Forelimb muscle (tissue), 1 donor: ENCODE measurements around the gene MYNN. TPM values are rescaled to one million over a fixed set of nuclear protein-coding genes. Genes with fewer than 3 reads are reported as not detected.
A peak's percentile ranks its signal among the peaks of the same experiment; 100 is the strongest.
"Not testable (repeated sequence)": the region's sequence is repeated elsewhere in the genome, so short reads cannot be mapped to it uniquely, and the experiment has no call there.

Experiments
- DNase-seq: peaks from one replicate; pipeline ENCODE4 v3.0.0-alpha.2; 2013; ENCODE audit warnings: low read depth
- polyA plus RNA-seq: library from polyadenylated mRNA; unstranded; fragments of 120-200 nt; gene quantifications from one replicate; pipeline ENCODE4 v1.2.1, GENCODE V29; 2013; ENCODE audit not compliant: insufficient read length

MYNN gene
- 18.7 TPM for polyA plus RNA-seq

DNA sequence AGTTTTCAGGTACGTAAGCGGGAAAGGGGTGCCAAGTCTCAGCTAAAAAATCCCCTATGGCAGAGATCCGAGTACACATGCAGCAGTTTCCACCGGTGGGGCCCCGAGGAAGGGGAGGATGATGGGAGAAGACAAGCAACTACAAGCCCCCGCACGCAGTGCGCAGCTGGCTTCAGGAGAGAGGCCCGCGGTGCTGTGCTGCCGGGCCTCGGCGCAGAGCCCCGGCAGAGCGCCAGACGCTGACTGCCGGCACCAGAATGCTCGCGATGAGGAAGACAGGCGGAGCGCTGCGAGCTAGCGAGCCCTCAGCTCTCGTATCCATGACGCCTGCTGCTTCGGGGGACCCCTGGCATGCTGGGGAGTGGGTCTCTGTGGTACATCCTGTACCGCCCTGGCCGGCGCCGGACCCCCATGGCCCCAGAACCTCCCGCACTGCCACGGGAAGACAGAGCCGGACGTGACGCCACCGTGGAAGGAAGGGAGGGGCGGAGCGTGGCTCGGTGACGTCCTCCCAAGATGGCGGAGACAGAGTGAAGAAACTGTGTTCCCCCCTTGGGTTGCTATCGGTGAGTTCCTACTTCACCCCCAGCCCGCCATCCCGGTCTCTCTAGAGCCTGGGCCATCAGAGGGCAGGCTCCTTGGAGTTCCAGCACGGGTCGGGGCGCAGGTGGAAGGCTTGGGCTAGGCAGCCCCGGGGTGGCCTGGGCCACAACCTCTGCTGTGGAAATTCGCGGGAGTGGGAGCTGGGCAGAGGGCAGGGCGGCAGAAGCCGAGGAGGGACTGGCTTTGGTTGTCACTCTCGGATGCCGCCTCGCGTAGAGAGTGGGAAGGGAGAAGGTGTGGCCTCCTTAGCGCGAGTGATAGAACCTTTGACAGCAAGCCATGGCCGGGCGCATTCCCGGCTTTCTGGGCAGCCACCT lies at the start of gene MYNN:
MYNN (plus strand) TSS at position 500 of the 920 bp plus-strand sequence. CDS start 900 bp downstream, outside the sequence.
- DNase-seq: peak; percentile 81

DNA sequence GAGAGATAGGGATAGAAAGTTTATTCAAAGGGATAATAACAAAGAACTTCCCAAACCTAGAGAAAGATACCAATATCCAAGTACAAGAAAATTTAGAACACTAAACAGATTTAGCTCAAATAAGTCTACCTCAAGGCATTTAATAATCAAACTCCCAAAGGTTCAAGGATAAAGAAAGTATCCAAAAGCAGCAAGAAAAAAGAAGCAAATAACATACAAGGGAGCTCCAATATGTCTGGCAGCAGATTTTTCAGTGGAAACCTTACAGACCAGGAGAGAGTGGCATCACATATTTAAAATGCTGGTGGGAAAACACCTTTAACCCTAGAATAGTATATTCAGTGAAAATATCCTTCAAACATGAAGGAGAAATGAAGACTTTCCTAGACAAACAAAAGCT lies 41.3 kb upstream of the MYNN start:
- not testable (repeated sequence) for DNase-seq

DNA sequence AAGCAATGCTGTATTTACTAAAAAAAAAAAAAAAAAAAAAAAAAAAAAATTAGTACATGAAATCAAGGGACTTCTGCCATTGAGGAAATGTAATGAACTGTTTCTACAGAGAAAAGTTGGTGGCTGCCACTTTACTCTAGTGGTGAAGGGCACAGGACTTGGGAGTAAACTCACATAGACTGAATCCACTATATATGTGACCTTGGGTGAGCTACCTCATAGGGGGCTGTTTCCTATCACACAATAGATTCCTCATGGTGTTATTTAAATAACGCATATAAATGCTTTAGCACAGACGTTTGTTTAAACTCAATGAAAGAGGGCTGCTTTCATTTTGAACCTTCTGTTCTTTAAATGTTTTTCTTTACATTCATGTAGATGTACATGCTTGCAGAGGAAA lies 34.1 kb upstream of the MYNN start:
- DNase-seq: no peak

DNA sequence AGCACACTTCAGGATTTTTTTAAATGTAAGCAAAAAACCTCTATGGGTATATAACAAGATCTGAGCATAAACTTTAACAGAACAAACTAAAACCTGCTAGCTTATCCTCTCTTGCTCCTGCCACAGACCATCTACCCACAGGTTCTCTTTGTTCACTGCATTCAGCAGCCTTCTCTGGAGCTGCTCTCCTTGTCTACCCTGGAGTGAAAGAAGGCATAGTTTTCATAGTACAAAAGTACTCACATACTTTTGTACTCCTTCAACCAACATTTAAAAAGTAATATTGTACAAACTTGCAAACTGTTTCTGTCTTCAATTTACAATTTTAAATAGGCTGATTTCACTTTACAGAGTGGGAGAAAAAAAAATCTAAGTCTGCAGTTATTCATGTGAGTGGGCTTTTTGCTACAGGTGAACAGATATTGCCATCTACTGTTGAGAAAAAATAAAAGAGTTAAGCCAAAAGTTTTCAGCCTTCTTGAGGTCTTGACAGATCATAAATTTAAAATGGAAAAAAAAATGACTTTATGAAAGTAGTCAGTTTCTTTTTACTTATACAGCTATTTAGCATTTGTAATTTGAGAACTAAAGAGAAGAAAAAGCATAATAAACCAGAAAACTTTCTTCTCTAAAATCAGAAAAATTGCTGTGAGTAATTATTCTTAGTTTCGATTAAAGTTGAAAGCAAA lies 28.7 kb upstream of the MYNN start:
- DNase-seq: no peak

DNA sequence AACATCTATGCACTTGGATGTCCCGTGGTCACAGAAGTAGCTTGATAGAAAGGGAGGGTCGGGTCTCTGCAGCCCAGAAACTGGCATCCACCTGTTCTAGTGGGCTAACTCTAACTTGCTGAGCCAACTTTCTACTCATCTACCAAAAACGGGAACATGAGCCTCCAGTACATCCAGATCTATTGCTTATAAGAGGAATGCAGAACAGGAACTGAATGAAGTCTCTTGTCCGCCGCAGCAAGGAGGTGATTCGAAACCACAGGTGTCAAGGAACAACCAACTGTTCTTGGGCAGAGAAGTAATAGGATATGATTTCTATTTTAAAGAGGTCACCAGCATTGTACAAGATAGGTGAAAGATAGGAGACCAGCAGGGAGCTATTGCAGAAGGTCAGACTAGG lies 26.3 kb upstream of the MYNN start:
- DNase-seq: no peak

DNA sequence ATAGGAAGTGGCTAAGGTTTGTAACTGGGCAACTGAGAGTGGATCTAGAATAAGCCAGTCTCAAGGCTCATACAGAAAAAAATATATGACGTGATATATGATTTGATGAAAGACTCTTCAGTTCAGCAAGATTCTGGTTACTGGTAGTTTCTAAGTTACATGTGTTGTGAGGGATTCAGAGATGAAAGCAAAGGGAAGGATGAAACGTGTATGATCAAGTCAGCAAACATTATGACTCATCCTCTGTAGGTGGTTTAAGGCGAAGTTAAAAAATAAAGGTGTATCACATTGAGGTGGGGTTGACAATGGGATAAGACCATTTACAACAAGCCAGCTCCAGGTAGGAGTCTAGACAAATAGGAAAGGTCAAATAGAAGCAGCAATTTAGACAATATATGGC lies 24.5 kb upstream of the MYNN start:
- no peak for DNase-seq

DNA sequence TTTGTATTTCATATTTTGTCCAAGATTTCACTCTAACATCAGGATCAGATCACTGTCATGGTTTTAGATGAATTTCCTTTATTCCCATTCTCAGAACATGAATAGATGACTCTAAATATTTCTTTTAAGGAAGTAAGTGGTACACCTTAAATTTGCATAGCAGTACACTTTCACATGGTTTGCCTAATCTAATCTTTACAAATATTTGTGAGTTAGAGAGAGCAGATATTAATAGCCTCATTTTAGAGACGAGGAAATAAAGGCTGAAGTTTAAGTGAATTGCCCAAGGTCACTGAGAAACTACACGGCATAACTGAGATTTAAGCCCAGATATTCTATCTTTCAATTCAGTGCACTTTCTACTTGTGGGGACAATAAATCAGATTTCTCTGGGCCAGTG lies 22.5 kb upstream of the MYNN start:
- no peak for DNase-seq

DNA sequence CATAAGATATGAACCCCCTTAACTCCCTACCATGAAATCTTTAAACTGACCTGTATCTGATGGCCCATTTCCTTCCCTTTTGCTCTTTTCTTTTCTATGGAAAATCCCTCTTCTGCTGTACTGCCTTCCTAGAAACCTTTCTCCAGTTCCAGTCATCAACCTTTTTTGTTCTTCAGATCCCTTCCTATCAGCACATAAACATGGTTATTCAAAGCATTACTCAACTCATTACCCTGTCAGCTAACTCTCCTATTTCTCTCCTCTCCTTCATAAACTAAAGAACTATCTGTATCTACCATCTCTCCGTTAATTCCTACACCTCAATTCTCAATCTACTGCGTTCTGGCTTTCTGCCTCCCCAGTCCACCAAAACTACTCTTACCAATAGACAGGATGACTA lies 21.3 kb upstream of the MYNN start:
- no peak for DNase-seq

DNA sequence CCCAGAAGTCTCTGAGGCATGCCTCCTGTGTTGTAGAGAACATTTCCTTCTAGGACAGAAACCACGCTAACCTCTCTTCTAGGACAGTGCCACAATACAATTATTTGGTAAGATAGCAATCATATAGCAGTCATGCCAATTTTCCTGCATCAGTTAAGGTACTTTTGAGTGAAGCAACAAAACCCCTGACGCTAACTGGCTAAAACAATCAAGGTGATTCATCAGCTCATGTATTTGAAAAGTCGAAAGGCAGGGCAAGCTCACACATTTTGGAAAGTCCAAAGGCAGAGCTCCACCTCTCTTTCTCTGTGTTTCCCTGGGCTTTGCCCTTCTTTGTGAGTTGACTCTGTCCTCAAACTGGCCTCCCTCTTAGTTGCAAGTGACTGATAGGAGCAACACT lies 18.5 kb upstream of the MYNN start:
- DNase-seq: no peak

DNA sequence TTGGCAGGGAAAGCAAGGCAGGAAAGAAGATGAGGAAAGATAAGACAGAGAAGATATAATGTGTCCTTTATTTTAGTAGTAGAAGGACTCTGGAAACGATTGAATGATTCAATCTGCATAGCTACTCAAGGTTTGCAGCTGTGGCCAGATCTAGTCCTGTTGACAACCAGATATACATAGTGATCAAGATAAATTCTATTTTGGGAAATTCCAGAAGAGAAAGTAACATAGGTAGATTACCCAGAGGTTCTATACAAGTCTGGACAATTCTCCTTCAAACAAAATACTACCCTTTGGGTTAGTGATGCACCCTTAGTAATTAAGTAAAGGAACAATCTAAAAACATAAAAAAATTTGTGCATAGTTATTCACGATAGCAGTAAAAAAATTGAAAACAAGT lies 17.7 kb upstream of the MYNN start:
- no peak for DNase-seq

DNA sequence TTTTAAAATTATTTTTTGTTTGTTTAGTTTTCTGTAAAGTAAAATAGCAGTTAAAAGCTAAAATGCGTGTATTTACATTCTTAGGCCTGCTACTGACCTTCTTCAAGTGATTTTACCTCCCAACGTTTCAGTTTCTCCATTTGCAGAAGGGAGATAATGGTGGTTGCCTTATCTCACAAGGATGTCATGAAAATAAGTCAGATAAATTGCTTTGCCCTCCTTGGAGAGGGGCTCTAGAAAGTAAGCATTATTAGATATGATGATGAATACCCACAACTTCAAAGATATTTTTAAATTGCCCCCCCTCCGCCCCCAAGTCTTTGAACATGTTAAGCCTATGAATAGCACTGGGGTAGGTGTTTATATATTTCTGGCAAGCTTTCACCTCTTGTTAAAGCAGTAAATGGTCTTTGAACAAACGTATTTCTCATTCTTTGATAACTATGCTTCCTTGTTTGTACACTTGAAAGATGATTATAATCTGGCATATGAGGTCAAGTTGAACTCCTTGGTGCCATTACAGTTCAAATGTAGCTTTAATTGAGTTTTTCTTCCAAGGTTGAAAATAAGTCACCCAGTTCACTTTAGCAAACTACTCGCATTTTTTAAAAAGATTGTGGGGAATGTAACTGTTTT lies 14.7 kb upstream of the MYNN start:
- no peak for DNase-seq

DNA sequence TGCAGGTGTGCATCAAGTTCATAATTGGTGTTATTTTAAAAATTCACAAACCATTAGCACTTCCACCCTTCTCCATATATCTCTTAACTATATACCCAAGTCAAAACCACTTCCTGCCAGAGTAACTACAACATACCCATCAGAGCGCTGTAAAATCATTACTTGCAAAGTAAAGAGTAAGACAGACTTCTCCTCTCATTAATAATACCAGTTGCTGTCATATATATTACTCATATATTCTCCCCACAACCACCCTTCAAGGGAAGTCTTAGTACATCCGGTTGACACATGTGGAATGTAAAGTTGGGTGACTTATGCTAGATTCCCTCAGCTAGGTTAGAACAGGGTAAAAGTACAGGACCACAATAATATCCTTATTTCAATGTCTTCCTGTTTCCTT lies 13.9 kb upstream of the MYNN start:
- no peak for DNase-seq

DNA sequence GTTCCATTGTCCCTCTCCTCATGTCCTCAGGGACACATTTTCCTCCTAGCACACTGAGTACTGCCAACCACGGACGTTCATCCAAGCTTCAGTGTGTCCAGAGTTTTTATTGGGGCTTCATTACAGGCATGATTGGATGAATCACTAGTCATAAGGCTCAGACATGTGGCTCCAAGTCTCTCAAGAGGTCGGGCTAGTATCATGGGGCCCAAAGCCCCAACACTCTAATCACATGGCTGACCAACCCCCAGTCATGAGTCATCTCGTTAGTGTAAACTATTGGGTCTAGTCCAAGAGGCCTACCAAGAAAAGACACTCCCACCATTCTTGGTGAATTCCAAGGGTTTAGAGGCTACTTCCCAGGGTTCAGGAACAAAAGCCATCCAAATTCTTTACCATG lies 12.7 kb upstream of the MYNN start:
- no peak for DNase-seq

DNA sequence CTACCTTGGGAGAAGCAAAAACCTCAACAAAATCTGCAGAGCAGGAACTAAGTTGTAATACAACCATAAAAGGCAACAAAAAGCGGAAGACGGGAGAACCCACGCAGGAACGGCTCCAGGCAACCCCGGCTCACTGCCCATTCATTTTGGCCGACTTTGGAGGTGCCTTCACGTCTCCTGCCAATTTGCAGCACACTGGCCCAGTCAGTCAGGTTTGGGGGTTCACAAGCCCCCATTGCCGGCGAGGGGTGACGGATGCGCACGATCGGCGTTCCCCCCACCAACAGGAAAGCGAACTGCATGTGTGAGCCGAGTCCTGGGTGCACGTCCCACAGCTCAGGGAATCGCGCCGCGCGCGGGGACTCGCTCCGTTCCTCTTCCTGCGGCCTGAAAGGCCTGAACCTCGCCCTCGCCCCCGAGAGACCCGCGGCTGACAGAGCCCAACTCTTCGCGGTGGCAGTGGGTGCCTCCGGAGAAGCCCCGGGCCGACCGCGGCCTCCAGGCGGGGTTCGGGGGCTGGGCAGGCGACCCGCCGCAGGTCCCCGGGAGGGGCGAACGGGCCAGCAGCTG lies 8.8 kb upstream of the MYNN start:
- DNase-seq: no peak

DNA sequence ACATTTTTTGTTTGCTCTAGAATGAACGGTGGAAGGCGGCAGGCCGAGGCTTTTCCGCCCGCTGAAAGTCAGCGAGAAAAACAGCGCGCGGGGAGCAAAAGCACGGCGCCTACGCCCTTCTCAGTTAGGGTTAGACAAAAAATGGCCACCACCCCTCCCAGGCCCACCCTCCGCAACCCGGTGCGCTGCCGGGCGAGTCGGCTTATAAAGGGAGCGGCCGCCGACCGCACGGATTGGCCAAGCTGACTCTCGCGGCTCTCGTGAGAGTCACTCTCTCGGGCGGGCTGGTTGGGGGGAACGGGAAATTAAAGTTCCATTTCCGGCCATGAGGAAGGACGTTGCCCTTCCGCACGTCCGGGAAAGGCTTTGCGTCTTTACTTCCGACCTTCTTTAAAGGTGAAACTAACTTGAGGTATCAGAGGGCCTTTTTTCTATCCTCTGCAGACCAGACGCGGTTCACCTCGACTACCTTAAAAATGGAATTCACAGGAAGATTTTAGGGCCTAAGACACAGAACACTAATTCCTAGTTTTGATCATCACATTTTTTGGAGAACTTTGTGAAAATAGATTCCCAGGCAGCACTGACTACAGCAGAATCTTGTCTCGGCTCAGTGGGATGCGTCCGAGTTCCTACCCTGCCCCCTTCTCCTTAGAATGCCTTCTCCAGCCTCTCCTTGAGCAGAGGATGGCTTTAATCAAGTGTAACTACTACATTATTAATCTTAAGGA lies 8.1 kb upstream of the MYNN start, which contains the start of gene TERC:
TERC (minus strand) TSS at position 179 of the 731 bp plus-strand sequence.
- DNase-seq: peak; percentile 92

DNA sequence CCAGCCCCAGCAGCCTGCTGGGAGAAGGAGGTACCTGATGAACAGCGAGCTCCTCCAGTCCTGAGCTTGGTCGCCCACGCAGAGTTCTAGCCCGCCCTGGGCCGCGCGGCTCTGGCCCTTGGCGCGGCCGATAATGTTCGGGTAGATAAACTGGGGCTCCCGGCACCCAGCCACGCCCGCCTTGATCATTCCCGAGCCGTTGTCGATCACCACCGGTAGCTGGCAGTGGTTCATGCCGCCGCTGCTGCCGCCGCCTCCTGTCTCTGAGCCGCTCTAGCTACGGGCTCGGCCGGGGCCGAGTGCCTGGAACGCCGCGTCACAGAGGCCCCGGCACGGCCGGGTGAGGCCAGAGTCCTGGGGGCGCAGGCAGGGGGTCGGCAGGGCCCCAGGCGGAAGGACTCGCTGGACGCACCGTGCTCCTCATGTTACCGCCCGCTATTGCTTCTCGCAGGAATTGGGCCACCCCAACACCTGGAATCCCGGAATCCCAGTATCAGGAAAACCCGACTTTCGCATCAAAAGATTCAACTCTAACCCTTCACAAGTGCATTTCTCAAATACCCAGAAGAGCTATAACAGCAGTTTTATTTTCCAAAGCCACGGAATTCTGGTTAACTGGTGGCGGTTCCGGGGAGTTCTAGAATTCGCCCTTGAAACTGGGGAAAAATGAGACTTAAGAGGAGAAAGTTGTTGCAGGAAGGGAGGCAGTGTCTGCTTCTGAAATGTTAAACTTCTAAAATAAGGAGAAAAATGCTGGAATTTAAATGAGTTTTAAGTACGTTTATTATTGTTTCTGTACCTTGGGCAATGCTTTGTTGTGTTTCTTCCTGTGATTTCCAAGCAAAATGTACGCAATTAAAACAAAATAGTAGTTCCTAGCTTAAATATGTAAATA lies 3.7 kb upstream of the MYNN start, which contains the start of gene ACTRT3:
ACTRT3 (minus strand) TSS at position 275 of the 895 bp plus-strand sequence; CDS start at position 234, 41 bp downstream.
- DNase-seq: no peak

DNA sequence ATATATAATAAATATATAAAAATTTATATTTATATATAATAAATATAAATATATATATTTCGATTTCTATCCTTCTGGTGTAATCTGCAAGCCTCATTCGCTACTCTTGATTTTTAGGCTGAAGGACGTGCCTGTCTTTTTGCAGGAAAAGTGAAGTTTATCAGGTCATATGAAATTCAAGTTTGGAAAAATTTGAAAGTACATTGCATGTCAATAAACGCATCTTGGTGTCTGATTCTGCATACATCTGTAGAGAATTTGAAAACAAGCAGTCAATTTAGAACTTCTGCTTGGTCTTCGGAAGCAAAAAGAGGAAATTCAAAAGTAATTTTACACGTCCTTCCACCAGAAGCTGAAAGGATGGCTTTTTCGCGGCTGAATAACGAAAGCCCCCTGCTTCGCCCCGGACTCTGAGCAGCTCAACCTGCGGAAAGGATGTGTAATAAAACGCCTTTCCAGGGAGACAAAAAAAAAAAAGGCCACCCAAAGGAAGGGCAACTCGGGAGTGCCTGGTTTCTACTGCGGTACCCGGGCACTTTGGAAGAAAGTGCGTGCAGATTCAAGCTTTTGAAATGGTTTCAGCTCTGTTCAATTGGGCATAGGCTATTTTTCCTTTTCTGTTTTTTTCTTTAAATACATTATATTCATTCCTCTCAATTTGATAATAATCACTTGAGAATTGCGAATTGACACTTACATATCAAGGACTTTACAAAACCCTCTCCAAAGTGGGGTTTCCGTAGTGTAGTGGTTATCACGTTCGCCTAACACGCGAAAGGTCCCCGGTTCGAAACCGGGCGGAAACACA lies 1.5 kb upstream of the MYNN start:
- DNase-seq: peak; percentile 88

DNA sequence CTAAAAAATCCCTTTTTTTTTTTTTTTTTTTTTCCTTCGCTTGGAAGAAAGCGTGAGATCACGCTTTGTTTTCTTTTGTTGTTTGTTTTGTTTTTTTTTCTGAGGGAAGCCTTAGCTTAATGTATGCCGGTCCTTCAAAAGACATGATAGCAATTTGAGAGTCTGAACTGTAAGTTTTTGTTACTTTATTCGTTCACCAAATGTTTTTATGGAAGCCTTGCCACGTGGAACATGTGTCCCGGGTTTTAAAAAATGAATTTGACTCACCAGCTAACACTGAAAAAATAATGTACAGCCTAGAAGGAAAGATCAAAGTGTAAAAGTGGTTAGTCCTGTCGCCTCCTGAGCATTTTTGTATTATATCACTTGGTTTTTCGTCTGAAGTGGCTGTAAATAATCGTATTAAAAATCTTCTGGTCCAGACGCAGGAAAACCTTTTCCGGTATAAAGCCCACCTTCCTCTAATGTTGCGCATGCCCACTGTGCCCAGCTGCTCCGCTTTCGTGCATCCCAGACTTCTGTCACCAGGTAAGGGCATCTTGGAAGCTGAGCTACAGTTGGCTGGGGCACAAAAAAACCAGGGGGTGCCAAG lies 795 bp upstream of the MYNN start:
- peak; percentile 70 for DNase-seq

DNA sequence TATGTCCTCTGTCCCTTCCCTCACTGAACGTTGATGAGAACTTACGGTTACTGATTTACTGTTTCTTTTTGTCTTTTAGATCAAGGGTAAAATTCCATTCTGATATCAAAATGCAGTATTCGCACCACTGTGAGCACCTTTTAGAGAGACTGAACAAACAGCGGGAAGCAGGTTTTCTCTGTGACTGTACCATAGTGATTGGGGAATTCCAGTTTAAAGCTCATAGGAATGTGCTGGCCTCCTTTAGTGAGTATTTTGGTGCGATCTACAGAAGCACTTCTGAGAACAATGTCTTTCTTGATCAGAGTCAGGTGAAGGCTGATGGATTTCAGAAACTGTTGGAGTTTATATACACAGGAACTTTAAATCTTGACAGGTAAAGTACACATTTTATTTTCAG lies 990 bp downstream of the MYNN start:
- DNase-seq: no peak
